Hepatocyte (in vitro differentiated cells): ENCODE results near the gene ALOXE3. TPM values are rescaled to one million over a fixed set of nuclear protein-coding genes. Genes with fewer than 3 reads are reported as not detected.

ENCODE experiments used
- DNase-seq: peaks from one replicate; pipeline ENCODE4 v3.0.0-alpha.2; 2016; ENCODE audit warnings: low spot score
- H2AFZ ChIP-seq: fragments of 200-600 bp; sonication (generic); 2 replicates; pipeline ENCODE4 v1.6.0; 2016; ENCODE audit warnings: antibody characterized with exemption, mild to moderate bottlenecking
- H3K27ac ChIP-seq: fragments of 200-600 bp; sonication (generic); 2 replicates; pipeline ENCODE4 v1.5.1; 2016; ENCODE audit warnings: mild to moderate bottlenecking
- H3K27me3 ChIP-seq: fragments of 200-600 bp; sonication (generic); 2 replicates; pipeline ENCODE4 v1.6.1; 2016
- H3K36me3 ChIP-seq: fragments of 200-600 bp; sonication (generic); replicated peaks from 2 replicates; pipeline ENCODE4 v1.5.1; 2016; ENCODE audit warnings: low read depth; ENCODE audit not compliant: insufficient read depth
- H3K4me1 ChIP-seq: fragments of 200-600 bp; sonication (generic); 2 replicates; pipeline ENCODE4 v1.5.1; 2016; ENCODE audit warnings: mild to moderate bottlenecking, moderate library complexity; ENCODE audit not compliant: insufficient read depth
- H3K4me2 ChIP-seq: fragments of 200-600 bp; sonication (generic); 2 replicates; pipeline ENCODE4 v1.6.0; 2016
- H3K4me3 ChIP-seq: fragments of 200-600 bp; sonication (generic); 2 replicates; pipeline ENCODE4 v1.5.1; 2016; ENCODE audit warnings: mild to moderate bottlenecking
- H3K79me2 ChIP-seq: fragments of 200-600 bp; sonication (generic); 2 replicates; pipeline ENCODE4 v1.6.0; 2017; ENCODE audit warnings: mild to moderate bottlenecking
- H3K9me2 ChIP-seq: fragments of 200-600 bp; sonication (generic); replicated peaks from 2 replicates; pipeline ENCODE4 v1.6.0; 2017; ENCODE audit warnings: mild to moderate bottlenecking; ENCODE audit not compliant: insufficient read depth
- H3K9me3 ChIP-seq: fragments of 200-600 bp; sonication (generic); 2 replicates; pipeline ENCODE4 v1.5.1; 2016; ENCODE audit warnings: low read depth, mild to moderate bottlenecking
- H4K20me1 ChIP-seq: fragments of 200-600 bp; sonication (generic); 2 replicates; pipeline ENCODE4 v1.6.0; 2016; ENCODE audit warnings: mild to moderate bottlenecking; ENCODE audit not compliant: insufficient read depth, poor library complexity, severe bottlenecking
- CTCF ChIP-seq: fragments of 200-600 bp; sonication (generic); IDR thresholded peaks from 2 replicates; pipeline ENCODE4 v1.5.1; 2016; ENCODE audit warnings: antibody characterized with exemption, mild to moderate bottlenecking; ENCODE audit not compliant: poor library complexity
- EZH2 ChIP-seq: fragments of 200-600 bp; sonication (generic); IDR thresholded peaks from 2 replicates; pipeline ENCODE4 v1.6.1; 2016; ENCODE audit warnings: antibody characterized with exemption, mild to moderate bottlenecking, borderline replicate concordance
- EZH2phosphoT487 ChIP-seq: fragments of 200-600 bp; sonication (generic); IDR thresholded peaks from one replicate; pipeline ENCODE4 v1.6.1; 2018; ENCODE audit warnings: antibody characterized with exemption, mild to moderate bottlenecking, low read depth, moderate library complexity; ENCODE audit not compliant: unreplicated experiment, severe bottlenecking
- WGBS: methylation state at CpG from one replicate; pipeline ENCODE4 v1.1.6; 2016; ENCODE audit warnings: low lambda C conversion rate; ENCODE audit errors: missing lambda C conversion rate; 5-methylcytosine and 5-hydroxymethylcytosine counted together
- polyA plus RNA-seq: library from polyadenylated mRNA; unstranded; fragments of >200 nt; fragmentation: Nextera tagmentation; extraction: Ambion mirVana; gene quantifications from 2 replicates; pipeline ENCODE4 v1.2.1, GENCODE V29; 2016
- total RNA-seq: library from RNA; depleted of rRNA; stranded (reverse); fragments of >200 nt; gene quantifications from 2 replicates; pipeline ENCODE4 v1.2.3, GENCODE V29; 2014

Gene ALOXE3
- total and polyA plus RNA-seq, 2 experiments from 2014 or later, result 0.77 to 1.5 TPM

GRCh38 chr17:8153525-8153956 lies 35.2 kb upstream of the ALOXE3 start:
- Histone ChIP-seq H4K20me1 (peaks cover 31% of the 10 kb centered on the region), H3K4me2 (peak overlapping the region; percentile 87), H3K79me2 (peaks cover 49% of the 10 kb centered on the region), H3K9me3 (no peaks in the 10 kb centered on the region), H3K36me3 (no peaks in the 10 kb centered on the region), H3K27ac (peak overlapping the region; percentile 99), H3K4me3 (no peak overlapping the region), H3K4me1 (peaks cover 33% of the 10 kb centered on the region), H3K27me3 (no peaks in the 10 kb centered on the region), H3K9me2 (no peaks in the 10 kb centered on the region), H2AFZ (no peak overlapping the region)
- DNase-seq, result peak; percentile 95
- TF ChIP-seq EZH2phosphoT487 (no peak), CTCF (no peak), EZH2 (no peak)
- WGBS, result 38% methylated on average over 13 of the region's 13 CpGs

- TF ChIP-seq EZH2 (no peak), EZH2phosphoT487 (no peak), CTCF (no peak)
- Histone ChIP-seq H4K20me1 (peaks cover 36% of the 10 kb centered on the region), H3K27ac (peak overlapping the region; percentile 99), H3K79me2 (peaks cover 53% of the 10 kb centered on the region), H3K36me3 (no peaks in the 10 kb centered on the region), H3K4me3 (no peak overlapping the region), H3K4me1 (peaks cover 33% of the 10 kb centered on the region), H3K9me3 (no peaks in the 10 kb centered on the region), H2AFZ (no peak overlapping the region), H3K27me3 (no peaks in the 10 kb centered on the region), H3K9me2 (no peaks in the 10 kb centered on the region), H3K4me2 (peak overlapping the region; percentile 87)
- WGBS, result 86% methylated on average over 7 of the region's 7 CpGs
- no peak for DNase-seq
Measured at GRCh38 chr17:8153031-8153451, 34.7 kb upstream of the ALOXE3 start.

GRCh38 chr17:8152112-8152775 lies 33.9 kb upstream of the ALOXE3 start, which contains the start of gene PER1:
PER1 (minus strand) TSS chr17:8152404; CDS start chr17:8150706, 1,698 bp downstream.
- no peaks in the 10 kb centered on the region for H3K27me3 ChIP-seq
- H3K79me2 ChIP-seq, result peaks cover 53% of the 10 kb centered on the region
- no peaks in the 10 kb centered on the region for H3K36me3 ChIP-seq
- peak within 1 kb of the TSS; percentile 99 for H3K27ac ChIP-seq
- 9% methylated on average over 22 of the region's 42 CpGs for WGBS
- peaks cover 33% of the 10 kb centered on the region for H3K4me1 ChIP-seq
- no peaks in the 10 kb centered on the region for H3K9me3 ChIP-seq
- H4K20me1 ChIP-seq, result peaks cover 43% of the 10 kb centered on the region
- H3K9me2 ChIP-seq, result no peaks in the 10 kb centered on the region
- DNase-seq, result peak; percentile 97
- H3K4me3 ChIP-seq, result peak within 1 kb of the TSS; percentile 62
- H2AFZ ChIP-seq, result no peak within 1 kb of the TSS
- peak within 1 kb of the TSS; percentile 87 for H3K4me2 ChIP-seq
- TF ChIP-seq EZH2 (no peak), EZH2phosphoT487 (no peak), CTCF (no peak)
